Activated CD4-positive, alpha-beta T cell treated with anti-CD3 and anti-CD28 coated beads, Interleukin-2, amount 10 ng/mL, durations not matched to agents 24 days and 14 days (primary cell): ENCODE data around the gene TMEM150C. TPM values are rescaled to one million over a fixed set of nuclear protein-coding genes. Genes with fewer than 3 reads are reported as not detected.
"Not testable (repeated sequence)": the region's sequence is repeated elsewhere in the genome, so short reads cannot be mapped to it uniquely, and the experiment has no call there.

Experiments
- DNase-seq: peaks from one replicate; pipeline ENCODE4 v3.0.0; 2022
- H3K27ac Mint-ChIP-seq: one replicate; pipeline ENCODE4 v1.8.0; 2022; ENCODE audit warnings: mild to moderate bottlenecking, mixed read lengths
- H3K27me3 Mint-ChIP-seq: one replicate; pipeline ENCODE4 v1.8.0; 2022; ENCODE audit warnings: mixed read lengths
- H3K36me3 Mint-ChIP-seq: one replicate; pipeline ENCODE4 v1.8.0; 2022; ENCODE audit warnings: low read depth, mild to moderate bottlenecking, mixed read lengths
- H3K4me1 Mint-ChIP-seq: one replicate; pipeline ENCODE4 v1.8.0; 2021; ENCODE audit warnings: mixed read lengths
- H3K4me3 Mint-ChIP-seq: one replicate; pipeline ENCODE4 v1.8.0; 2022; ENCODE audit warnings: mild to moderate bottlenecking, moderate library complexity, mixed read lengths
- H3K9me3 Mint-ChIP-seq: one replicate; pipeline ENCODE4 v1.8.0; 2021; ENCODE audit warnings: mixed read lengths
- intact Hi-C: fragments of 100-400 bp; cut with micrococcal nuclease; formaldehyde crosslinking; loops from one replicate; pipeline ENCODE4 v1.15.1; 2023
- total RNA-seq: library from RNA; stranded (reverse); gene quantifications from 2 replicates; pipeline ENCODE4 v1.2.3, GENCODE V29; 2022

TMEM150C gene
- total RNA-seq, 1 donor from 2014 or later = not detected

DNA sequence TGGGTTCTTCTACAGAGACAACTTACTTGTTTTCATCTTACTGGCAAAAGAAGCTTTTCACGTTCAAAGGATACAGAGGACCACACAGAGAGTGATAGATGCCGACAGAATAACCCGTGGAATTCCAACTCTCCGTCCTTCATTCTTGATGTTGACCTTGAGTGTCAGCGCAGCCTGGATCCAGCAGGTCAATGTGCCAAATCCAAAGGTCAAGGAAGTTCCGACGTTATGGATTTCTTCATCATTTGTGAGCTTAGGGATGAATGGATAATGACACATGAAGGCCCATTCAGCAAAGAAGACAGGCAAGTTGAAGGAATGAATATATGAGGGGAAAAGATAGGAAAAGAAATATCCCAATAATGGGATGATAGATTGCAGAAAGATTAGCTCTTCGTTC is 71.8 kb downstream of the TMEM150C start:
- H3K4me1 Mint-ChIP-seq = no peaks in the 10 kb centered on the region
- no peak overlapping the region for H3K27ac Mint-ChIP-seq
- intact Hi-C loops = no loop called here
- no peak overlapping the region for H3K4me3 Mint-ChIP-seq
- no peak for DNase-seq
- H3K27me3 Mint-ChIP-seq = no peaks in the 10 kb centered on the region
- H3K36me3 Mint-ChIP-seq = no peaks in the 10 kb centered on the region
- no peaks in the 10 kb centered on the region for H3K9me3 Mint-ChIP-seq

DNA sequence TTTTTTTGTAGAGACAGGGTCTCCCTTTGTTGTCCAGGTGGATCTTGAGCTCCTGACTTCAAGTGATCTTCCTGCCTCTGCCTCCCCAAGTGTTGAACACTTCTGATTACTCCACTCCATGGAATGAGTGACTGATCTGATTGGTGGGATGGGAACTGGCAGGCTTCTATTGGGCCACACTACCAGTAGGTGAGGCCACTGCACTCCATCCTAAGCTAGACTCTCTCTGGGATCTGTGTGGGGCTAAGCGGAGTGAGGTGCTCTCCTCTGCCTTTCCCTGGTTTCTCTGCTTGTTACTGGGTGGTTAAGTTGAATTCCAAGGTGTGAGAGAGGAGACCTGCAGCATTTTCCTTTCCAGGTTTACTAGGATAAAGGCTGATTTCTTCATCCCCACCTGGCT is 72.7 kb downstream of the TMEM150C start:
- Mint-ChIP-seq H3K36me3 (no peaks in the 10 kb centered on the region), H3K4me3 (no peak overlapping the region), H3K9me3 (no peaks in the 10 kb centered on the region), H3K4me1 (no peaks in the 10 kb centered on the region), H3K27ac (no peak overlapping the region), H3K27me3 (no peaks in the 10 kb centered on the region)
- intact Hi-C loops = no loop called here
- no peak for DNase-seq

DNA sequence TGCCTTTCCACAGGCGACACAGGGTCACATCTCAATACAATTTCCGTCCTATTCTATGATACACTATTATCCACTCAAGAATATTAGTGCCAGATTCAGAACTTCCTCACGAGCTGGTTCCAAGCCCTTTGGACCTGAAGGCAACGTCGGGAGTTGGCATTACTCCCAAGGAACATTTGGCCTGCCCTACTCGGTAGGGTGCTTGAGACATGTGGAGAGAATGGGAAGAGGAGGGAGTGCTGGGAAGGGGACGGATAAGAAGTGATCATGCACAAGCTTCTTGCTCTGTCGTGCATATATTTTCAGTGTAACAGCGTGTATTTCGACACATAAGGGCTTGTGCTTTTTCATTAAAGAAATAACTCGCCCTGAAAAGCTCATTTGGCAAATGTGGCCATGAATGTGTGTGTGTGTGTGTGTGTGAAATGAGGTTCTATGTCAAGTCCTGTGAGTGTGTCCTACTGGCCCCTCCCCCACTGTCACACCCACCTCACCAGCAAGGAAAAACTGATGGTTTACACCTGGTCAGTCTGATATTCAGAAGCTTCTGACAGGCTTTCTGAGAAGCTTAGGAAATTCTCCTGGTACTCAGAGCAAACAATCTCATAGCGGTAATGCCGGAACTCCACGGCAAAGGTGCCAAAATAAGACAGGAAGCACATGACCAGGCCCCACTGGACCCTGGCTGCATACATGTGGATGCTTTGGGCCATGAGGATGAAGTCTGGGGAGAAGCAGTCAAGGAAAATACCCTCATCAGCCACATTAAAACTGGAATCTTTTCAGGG is 76.6 kb downstream of the TMEM150C start:
- DNase-seq = no peak
- intact Hi-C loops = no loop called here
- H3K27me3 Mint-ChIP-seq = no peaks in the 10 kb centered on the region
- H3K36me3 Mint-ChIP-seq = peaks cover 8% of the 10 kb centered on the region
- H3K4me3 Mint-ChIP-seq = no peak overlapping the region
- H3K9me3 Mint-ChIP-seq = no peaks in the 10 kb centered on the region
- no peak overlapping the region for H3K27ac Mint-ChIP-seq
- H3K4me1 Mint-ChIP-seq = no peaks in the 10 kb centered on the region

DNA sequence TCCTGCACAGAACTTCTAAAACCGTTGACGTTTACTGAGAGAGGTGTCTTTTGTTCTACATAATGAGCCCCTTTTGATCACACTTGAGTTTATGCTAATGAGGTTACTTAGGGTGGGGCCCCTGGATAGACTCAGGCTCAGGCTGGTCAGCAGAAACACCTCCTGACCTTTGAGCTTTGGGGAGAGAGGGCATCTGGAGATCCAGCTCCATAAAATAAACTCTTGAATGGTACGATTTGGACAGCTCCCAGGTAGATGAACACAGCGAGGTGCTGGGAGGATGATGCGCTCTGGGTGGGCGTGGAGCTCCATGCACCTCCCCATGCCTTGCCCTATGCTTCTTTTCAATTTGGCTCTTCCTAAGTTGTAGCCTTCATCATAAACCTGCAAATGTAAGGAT is 79.4 kb downstream of the TMEM150C start:
- Mint-ChIP-seq H3K27ac (no peak overlapping the region), H3K36me3 (peaks cover 11% of the 10 kb centered on the region), H3K27me3 (no peaks in the 10 kb centered on the region), H3K9me3 (no peaks in the 10 kb centered on the region), H3K4me3 (no peak overlapping the region), H3K4me1 (no peaks in the 10 kb centered on the region)
- intact Hi-C loops = no loop called here
- DNase-seq = no peak

DNA sequence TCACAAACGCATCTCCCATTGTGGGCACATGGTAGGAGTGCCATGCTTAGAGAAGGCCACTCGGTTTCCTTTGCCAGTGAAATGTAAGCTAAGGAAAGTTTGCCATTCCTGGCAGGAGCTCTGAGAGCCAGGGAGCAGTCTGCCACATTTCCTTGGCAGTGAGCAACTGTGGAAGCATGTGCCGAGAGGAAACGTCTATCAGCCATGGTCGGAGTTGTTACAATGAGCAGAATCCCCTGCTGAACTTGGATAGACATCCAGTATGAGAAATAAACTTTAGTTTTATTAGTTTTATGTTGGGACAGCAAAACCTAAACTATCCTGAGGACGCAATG is 80.3 kb downstream of the TMEM150C start:
- H3K4me3 Mint-ChIP-seq = no peak overlapping the region
- peaks cover 11% of the 10 kb centered on the region for H3K36me3 Mint-ChIP-seq
- no peak overlapping the region for H3K27ac Mint-ChIP-seq
- H3K27me3 Mint-ChIP-seq = no peaks in the 10 kb centered on the region
- H3K4me1 Mint-ChIP-seq = no peaks in the 10 kb centered on the region
- DNase-seq = no peak
- intact Hi-C loops = no loop called here
- no peaks in the 10 kb centered on the region for H3K9me3 Mint-ChIP-seq

DNA sequence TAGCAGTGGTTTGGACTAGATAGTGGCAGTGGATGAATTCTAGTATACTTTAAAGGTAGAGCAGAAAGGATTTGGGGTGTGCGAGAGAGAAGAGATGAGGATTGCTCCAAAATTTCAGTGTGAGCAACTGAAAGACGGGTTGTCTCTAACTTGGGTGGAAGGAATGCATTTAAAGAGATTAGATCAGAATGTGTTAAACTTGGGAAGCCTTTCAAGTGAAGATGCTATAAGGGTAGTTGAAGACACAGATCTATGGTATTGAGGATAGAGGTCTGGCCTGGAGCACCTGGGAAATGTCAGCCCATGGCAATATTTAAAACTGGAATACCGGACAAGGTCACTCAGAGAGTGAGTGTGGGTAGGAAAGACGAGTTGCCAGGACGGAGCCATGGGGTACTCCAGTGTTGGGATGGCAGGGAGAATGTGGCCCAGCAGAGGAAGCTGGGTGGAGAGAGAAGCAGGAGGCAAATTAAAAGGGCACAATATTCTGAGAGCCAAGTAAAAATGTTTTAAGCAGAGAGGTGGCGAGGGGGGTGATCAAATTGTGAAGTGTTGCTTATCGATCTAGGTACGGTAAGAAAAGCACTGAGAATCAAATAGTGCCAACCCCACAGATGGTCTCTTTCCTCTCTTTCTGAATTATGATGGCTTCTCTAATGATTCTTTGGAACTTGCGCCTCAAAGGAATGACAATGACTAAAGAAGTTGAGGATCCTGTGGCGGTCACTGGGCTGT is 80.8 kb downstream of the TMEM150C start:
- intact Hi-C loops = no loop called here
- H3K36me3 Mint-ChIP-seq = peaks cover 11% of the 10 kb centered on the region
- H3K27me3 Mint-ChIP-seq = no peaks in the 10 kb centered on the region
- H3K9me3 Mint-ChIP-seq = no peaks in the 10 kb centered on the region
- H3K4me1 Mint-ChIP-seq = no peaks in the 10 kb centered on the region
- H3K4me3 Mint-ChIP-seq = no peak overlapping the region
- H3K27ac Mint-ChIP-seq = no peak overlapping the region
- no peak for DNase-seq

DNA sequence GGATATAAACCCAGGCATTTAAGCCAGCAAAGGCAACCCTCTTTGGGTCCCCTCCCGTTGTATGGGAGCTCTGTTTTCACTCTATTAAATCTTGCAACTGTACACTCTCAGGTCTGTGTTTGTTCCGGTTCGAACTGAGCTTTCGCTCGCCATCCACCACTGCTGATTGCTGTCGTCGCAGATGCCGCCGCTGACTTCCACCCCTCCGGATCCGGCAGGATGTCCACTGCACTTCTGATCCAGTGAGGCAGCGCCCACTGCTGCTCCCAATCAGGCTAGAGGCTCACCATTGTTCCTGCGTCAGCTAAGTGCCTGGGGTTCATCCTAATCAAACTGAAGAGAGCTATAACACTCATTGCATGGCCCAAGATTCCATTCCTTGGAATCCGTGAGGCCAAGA is 82.2 kb downstream of the TMEM150C start:
- intact Hi-C loops = no loop called here
- H3K4me1 Mint-ChIP-seq = no peaks in the 10 kb centered on the region
- no peaks in the 10 kb centered on the region for H3K9me3 Mint-ChIP-seq
- DNase-seq = no peak
- peaks cover 13% of the 10 kb centered on the region for H3K36me3 Mint-ChIP-seq
- no peak overlapping the region for H3K27ac Mint-ChIP-seq
- H3K4me3 Mint-ChIP-seq = no peak overlapping the region
- H3K27me3 Mint-ChIP-seq = no peaks in the 10 kb centered on the region

DNA sequence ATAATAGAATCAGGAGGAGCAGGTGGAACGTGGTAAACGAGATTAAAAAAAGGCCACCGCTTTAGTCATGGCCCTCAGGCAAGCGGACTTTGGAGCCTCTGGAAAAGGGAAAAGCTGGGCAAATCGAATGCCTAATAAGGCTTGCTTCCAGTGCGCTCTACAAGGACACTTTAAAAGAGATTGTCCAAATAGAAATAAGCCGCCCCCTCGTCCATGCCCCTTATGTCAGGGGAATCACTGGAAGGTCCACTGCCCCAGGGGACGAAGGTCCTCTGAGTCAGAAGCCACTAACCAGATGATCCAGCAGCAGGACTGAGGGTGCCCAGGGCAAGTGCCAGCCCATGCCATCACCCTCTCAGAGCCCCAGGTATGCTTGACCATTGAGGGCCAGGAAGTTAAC is 84.3 kb downstream of the TMEM150C start:
- intact Hi-C loops, H3K4me3 Mint-ChIP-seq, H3K9me3 Mint-ChIP-seq, H3K27me3 Mint-ChIP-seq, H3K27ac Mint-ChIP-seq, DNase-seq, H3K4me1 Mint-ChIP-seq: not testable (repeated sequence)
- peaks cover 13% of the 10 kb centered on the region for H3K36me3 Mint-ChIP-seq

DNA sequence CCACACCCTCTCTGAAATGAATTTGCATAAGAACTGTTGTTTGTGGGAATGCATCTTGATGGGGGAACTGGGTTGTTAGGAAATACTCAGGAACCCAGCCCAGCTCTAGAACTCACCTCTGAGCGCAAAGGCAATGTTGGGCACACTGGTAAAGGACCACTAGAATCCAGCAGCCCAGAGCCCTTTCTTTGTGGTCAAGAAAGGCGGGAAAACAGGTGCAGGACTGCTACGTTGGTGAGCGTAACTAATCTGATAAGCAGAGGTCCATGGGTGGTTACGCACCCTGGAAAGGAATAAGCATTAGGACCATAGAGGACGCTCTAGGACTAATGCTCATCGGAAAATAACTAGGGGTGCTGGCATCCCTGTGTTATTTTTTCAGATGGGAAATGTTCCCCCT is 85.9 kb downstream of the TMEM150C start:
- H3K4me3 Mint-ChIP-seq, intact Hi-C loops: not testable (repeated sequence)

DNA sequence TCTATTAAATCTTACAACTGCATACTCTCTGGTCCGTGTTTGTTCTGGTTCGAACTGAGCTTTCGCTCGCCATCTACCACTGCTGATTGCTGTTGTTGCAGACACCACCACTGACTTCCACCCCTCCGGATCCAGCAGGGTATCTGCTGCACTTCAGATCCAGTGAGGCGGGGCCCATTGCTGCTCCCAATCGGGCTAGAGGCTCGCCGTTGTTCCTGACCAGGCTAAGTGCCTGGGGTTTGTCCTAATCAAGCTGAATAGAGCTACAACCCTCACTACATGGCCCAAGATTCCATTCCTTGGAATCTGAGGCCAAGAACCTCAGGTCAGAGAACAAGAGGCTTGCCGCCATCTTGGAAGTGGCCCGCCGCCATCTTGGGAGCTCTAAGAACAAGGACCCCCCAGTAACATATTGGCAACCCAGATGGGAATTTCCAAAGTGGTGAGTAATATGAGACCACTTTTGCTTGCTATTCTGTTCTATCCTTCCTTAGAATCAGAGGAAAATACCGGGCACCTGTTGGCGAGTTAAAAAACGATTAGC is 88.1 kb downstream of the TMEM150C start:
- Mint-ChIP-seq H3K36me3 (peaks cover 6% of the 10 kb centered on the region), H3K4me1 (no peaks in the 10 kb centered on the region), H3K27me3 (no peaks in the 10 kb centered on the region), H3K9me3 (no peaks in the 10 kb centered on the region), H3K27ac (no peak overlapping the region), H3K4me3 (no peak overlapping the region)
- intact Hi-C loops = no loop called here
- no peak for DNase-seq

More for the DNA sequence above, 85.9 kb downstream of the TMEM150C start:
- not testable (repeated sequence) for H3K36me3 Mint-ChIP-seq, DNase-seq, H3K9me3 Mint-ChIP-seq, H3K27ac Mint-ChIP-seq, H3K4me1 Mint-ChIP-seq, H3K27me3 Mint-ChIP-seq

DNA sequence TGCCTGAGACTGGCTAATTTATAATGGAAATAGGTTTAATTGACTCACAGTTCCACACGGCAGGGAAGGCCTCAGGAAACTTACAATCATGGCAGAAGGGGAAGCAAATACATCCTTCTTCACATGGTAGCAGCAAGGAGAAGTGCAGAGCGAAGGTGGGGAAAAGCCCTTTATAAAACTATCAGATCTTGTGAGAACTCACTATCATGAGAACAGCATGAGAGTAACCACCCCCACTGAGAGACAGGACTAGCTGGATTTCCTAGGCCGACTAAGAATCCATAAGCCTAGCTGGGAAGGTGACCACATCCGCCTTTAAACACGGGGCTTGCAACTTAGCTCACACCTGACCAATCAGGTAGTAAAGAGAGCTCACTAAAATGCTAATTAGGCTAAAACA is 88.7 kb downstream of the TMEM150C start:
- H3K27ac Mint-ChIP-seq, H3K4me3 Mint-ChIP-seq, intact Hi-C loops, H3K4me1 Mint-ChIP-seq, H3K27me3 Mint-ChIP-seq, H3K9me3 Mint-ChIP-seq, DNase-seq: not testable (repeated sequence)
- H3K36me3 Mint-ChIP-seq = peaks cover 11% of the 10 kb centered on the region

DNA sequence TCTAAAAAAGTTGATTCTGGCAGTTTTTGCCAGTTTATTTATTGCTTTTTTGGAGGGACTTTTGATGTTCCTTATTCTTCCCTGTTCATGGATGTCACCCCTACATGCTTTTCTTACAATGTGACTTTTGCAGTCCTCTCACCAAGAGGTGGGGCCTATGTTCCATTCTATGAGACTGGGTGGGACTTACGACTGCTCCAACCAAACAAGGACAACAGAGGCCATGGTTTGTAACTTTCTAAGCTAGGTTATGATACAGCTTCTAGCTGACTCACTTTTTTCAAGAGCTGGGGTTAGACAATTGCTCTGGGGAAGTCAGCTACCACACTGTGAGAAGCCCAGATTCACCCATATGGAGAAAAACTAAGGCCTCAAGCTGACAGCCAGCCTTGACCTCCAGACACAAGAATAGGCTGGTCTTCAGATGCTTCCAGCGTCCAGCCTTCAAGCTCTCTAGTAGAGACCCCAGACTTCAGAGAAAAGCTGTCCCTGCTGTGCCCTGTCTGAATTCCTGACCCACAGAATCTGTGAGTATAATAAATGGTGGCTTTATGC is 91.9 kb downstream of the TMEM150C start:
- intact Hi-C loops = loop anchor here (10.0 kb wide), 1 partner anchor 355 kb away; no protein-coding TSS in a partner anchor

DNA sequence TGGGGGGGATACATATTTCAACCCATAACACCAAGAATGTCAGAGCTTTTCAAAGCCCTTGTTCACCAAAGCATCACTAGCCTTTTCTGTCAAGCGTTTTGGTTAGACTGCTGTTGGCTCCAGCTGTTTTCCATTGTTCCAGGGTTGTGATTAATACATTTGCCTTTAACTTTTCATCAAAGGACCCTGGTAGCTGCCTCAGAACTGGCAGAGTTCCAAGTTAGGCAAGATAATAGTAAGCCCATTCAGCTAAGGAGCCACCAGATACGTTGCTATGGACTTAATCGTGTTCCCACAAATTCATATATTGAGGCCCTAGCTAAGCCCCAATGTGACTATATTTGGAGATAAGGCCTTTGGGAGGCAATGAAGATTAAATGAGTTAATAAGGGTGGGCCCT is 94.3 kb downstream of the TMEM150C start:
- H3K36me3 Mint-ChIP-seq = peaks cover 30% of the 10 kb centered on the region
- intact Hi-C loops = loop anchor here (10.0 kb wide), 1 partner anchor 357 kb away; no protein-coding TSS in a partner anchor
- H3K27ac Mint-ChIP-seq = no peak overlapping the region

More for the DNA sequence above, 91.9 kb downstream of the TMEM150C start:
- Mint-ChIP-seq H3K36me3 (peaks cover 18% of the 10 kb centered on the region), H3K27me3 (no peaks in the 10 kb centered on the region), H3K27ac (no peak overlapping the region), H3K4me3 (no peak overlapping the region), H3K9me3 (no peaks in the 10 kb centered on the region), H3K4me1 (no peaks in the 10 kb centered on the region)
- DNase-seq = no peak

DNA sequence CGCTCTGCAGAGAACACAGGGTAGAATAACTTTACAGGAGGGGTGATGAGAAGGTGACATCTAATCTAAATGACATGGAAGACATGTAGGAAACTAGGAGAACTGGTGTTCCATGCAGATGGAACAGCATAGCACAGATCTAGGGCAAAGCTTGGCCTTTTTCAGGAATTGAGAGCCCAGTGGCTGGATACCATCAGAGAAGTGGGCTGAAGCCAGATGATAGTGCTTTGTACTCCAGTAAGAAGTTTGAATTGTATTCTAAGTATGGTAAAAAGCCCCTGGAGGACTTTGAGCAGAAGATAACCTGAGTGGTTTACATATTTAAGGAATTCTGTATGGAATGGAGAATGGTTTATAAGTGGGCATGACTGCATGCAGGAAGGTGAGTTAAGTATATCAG is 98.6 kb downstream of the TMEM150C start:
- H3K36me3 Mint-ChIP-seq = peaks cover 43% of the 10 kb centered on the region
- no peaks in the 10 kb centered on the region for H3K9me3 Mint-ChIP-seq
- H3K4me3 Mint-ChIP-seq = no peak overlapping the region
- no peaks in the 10 kb centered on the region for H3K27me3 Mint-ChIP-seq
- no peak for DNase-seq
- no peak overlapping the region for H3K27ac Mint-ChIP-seq
- H3K4me1 Mint-ChIP-seq = peaks cover 4% of the 10 kb centered on the region
- intact Hi-C loops = loop anchor here (5.0 to 10.0 kb wide), 2 partner anchors 362 to 819 kb away; partner anchors contain the start of gene COQ2

More for the DNA sequence above, 94.3 kb downstream of the TMEM150C start:
- no peak for DNase-seq
- Mint-ChIP-seq H3K4me1 (no peaks in the 10 kb centered on the region), H3K4me3 (no peak overlapping the region), H3K27me3 (no peaks in the 10 kb centered on the region), H3K9me3 (no peaks in the 10 kb centered on the region)
